IPS-20b (cell line): ENCODE results near the gene FOXF1.

Experiments
- H3K27ac ChIP-seq: one replicate; pipeline ENCODE4 v1.5.1; 2013; ENCODE audit warnings: low read length
- H3K27me3 ChIP-seq: 2 replicates; pipeline ENCODE4 v1.6.1; 2013; ENCODE audit warnings: mild to moderate bottlenecking, low read length, inconsistent platforms; ENCODE audit not compliant: insufficient read depth
- H3K36me3 ChIP-seq: 2 replicates; pipeline ENCODE4 v1.6.1; 2013; ENCODE audit warnings: low read depth, mild to moderate bottlenecking, inconsistent platforms, low read length, moderate library complexity; ENCODE audit not compliant: insufficient read depth
- H3K4me1 ChIP-seq: 2 replicates; pipeline ENCODE4 v1.6.1; 2013; ENCODE audit warnings: mild to moderate bottlenecking, control low read depth, inconsistent platforms, low read length, moderate library complexity; ENCODE audit not compliant: insufficient read depth
- H3K4me3 ChIP-seq: 2 replicates; pipeline ENCODE4 v1.5.1; 2013; ENCODE audit warnings: mild to moderate bottlenecking, low read length, inconsistent platforms
- H3K9ac ChIP-seq: 2 replicates; pipeline ENCODE4 v1.6.1; 2013; ENCODE audit warnings: low read depth, mild to moderate bottlenecking, inconsistent platforms, low read length, moderate library complexity
- H3K9me3 ChIP-seq: 2 replicates; pipeline ENCODE4 v1.6.1; 2013; ENCODE audit warnings: mild to moderate bottlenecking, low read depth, low read length, inconsistent platforms; ENCODE audit not compliant: insufficient read depth

The FOXF1 gene

GRCh38 chr16:86507173-86508027, 2.9 kb upstream of the FOXF1 start:
- no peaks in the 10 kb centered on the region for H3K36me3 ChIP-seq
- no peak overlapping the region for H3K4me3 ChIP-seq
- H3K9me3 ChIP-seq: peaks cover 8% of the 10 kb centered on the region; the same call in 1 of the 2 replicates
- peaks cover 100% of the 10 kb centered on the region for H3K27me3 ChIP-seq
- no peaks in the 10 kb centered on the region for H3K4me1 ChIP-seq
- H3K27ac ChIP-seq: no peak overlapping the region
- H3K9ac ChIP-seq: no peak overlapping the region

GRCh38 chr16:86508028-86508946, 2.0 kb upstream of the FOXF1 start:
- no peaks in the 10 kb centered on the region for H3K4me1 ChIP-seq
- H3K9me3 ChIP-seq: peaks cover 7% of the 10 kb centered on the region; the same call in 1 of the 2 replicates
- no peak overlapping the region for H3K9ac ChIP-seq
- no peaks in the 10 kb centered on the region for H3K36me3 ChIP-seq
- peaks cover 100% of the 10 kb centered on the region for H3K27me3 ChIP-seq
- no peak overlapping the region for H3K27ac ChIP-seq
- no peak overlapping the region; the same call in 1 of the 2 replicates for H3K4me3 ChIP-seq

GRCh38 chr16:86508947-86509758, 1.2 kb upstream of the FOXF1 start:
- H3K4me1 ChIP-seq: no peaks in the 10 kb centered on the region
- H3K36me3 ChIP-seq: no peaks in the 10 kb centered on the region
- H3K27ac ChIP-seq: no peak overlapping the region
- peaks cover 100% of the 10 kb centered on the region for H3K27me3 ChIP-seq
- peak overlapping the region; percentile 50; the same call in 1 of the 2 replicates for H3K4me3 ChIP-seq
- peaks cover 5% of the 10 kb centered on the region; the same call in 1 of the 2 replicates for H3K9me3 ChIP-seq
- H3K9ac ChIP-seq: no peak overlapping the region

- H3K9me3 ChIP-seq: peaks cover 5% of the 10 kb centered on the region; the same call in 1 of the 2 replicates
- no peaks in the 10 kb centered on the region for H3K36me3 ChIP-seq
- peaks cover 100% of the 10 kb centered on the region for H3K27me3 ChIP-seq
- peak overlapping the region; percentile 50; the same call in 1 of the 2 replicates for H3K4me3 ChIP-seq
- no peak overlapping the region for H3K27ac ChIP-seq
- H3K4me1 ChIP-seq: no peaks in the 10 kb centered on the region
- H3K9ac ChIP-seq: no peak overlapping the region
Measured at GRCh38 chr16:86509759-86510464, 415 bp upstream of the FOXF1 start.

- no peak overlapping the region for H3K9ac ChIP-seq
- peaks cover 100% of the 10 kb centered on the region for H3K27me3 ChIP-seq
- peaks cover 5% of the 10 kb centered on the region; the same call in 1 of the 2 replicates for H3K9me3 ChIP-seq
- no peaks in the 10 kb centered on the region for H3K36me3 ChIP-seq
- H3K27ac ChIP-seq: no peak overlapping the region
- peaks cover 6% of the 10 kb centered on the region; the same call in 1 of the 2 replicates for H3K4me1 ChIP-seq
- no peak overlapping the region for H3K4me3 ChIP-seq
Measured at GRCh38 chr16:86511317-86512161, 1.2 kb downstream of the FOXF1 start.

GRCh38 chr16:86512301-86512859, 2.1 kb downstream of the FOXF1 start:
- H3K9me3 ChIP-seq: peaks cover 5% of the 10 kb centered on the region; the same call in 1 of the 2 replicates
- H3K27me3 ChIP-seq: peaks cover 100% of the 10 kb centered on the region
- H3K9ac ChIP-seq: no peak overlapping the region
- H3K4me3 ChIP-seq: no peak overlapping the region
- H3K4me1 ChIP-seq: peaks cover 6% of the 10 kb centered on the region; the same call in 1 of the 2 replicates
- H3K36me3 ChIP-seq: no peaks in the 10 kb centered on the region
- no peak overlapping the region for H3K27ac ChIP-seq

GRCh38 chr16:86512860-86513470, 2.6 kb downstream of the FOXF1 start:
- Histone ChIP-seq H3K27me3 (peaks cover 100% of the 10 kb centered on the region), H3K4me1 (peaks cover 6% of the 10 kb centered on the region; the same call in 1 of the 2 replicates), H3K9me3 (peaks cover 5% of the 10 kb centered on the region; the same call in 1 of the 2 replicates), H3K36me3 (no peaks in the 10 kb centered on the region), H3K4me3 (no peak overlapping the region), H3K9ac (no peak overlapping the region), H3K27ac (no peak overlapping the region)

- no peak overlapping the region for H3K4me3 ChIP-seq
Measured at GRCh38 chr16:86513471-86514277, 3.3 kb downstream of the FOXF1 start.

More at GRCh38 chr16:86513471-86514277, 3.3 kb downstream of the FOXF1 start:
- Histone ChIP-seq H3K4me1 (peaks cover 6% of the 10 kb centered on the region; the same call in 1 of the 2 replicates), H3K9me3 (peaks cover 5% of the 10 kb centered on the region; the same call in 1 of the 2 replicates), H3K9ac (no peak overlapping the region), H3K27ac (no peak overlapping the region), H3K27me3 (peaks cover 100% of the 10 kb centered on the region), H3K36me3 (no peaks in the 10 kb centered on the region)
